Measurements from ENCODE around the gene TRMO. TPM values are rescaled to one million over a fixed set of nuclear protein-coding genes. Genes with fewer than 3 reads are reported as not detected.

The TRMO gene
- total and polyA plus RNA-seq, 2 donors (not counting 1 experiment from before 2014, with no cell fraction given), result 12.9 to 15.8 TPM

- DNase-seq (ENCODE audit: low read depth in 2 of 2), result no peak
- Histone ChIP-seq H4K20me1 (ENCODE audit: control insufficient read depth, extremely low read depth, insufficient read depth, low read length) (no peaks in the 10 kb centered on the region), H2AFZ (ENCODE audit: low read length) (no peak overlapping the region), H3K4me1 (ENCODE audit: control insufficient read depth, extremely low read depth, insufficient read depth, low read length) (peaks cover 3% of the 10 kb centered on the region), H3K27ac (ENCODE audit: insufficient read depth, low read length) (no peak overlapping the region), H3K36me3 (ENCODE audit: control insufficient read depth, insufficient read depth, low read length) (no peaks in the 10 kb centered on the region), H3K9ac (ENCODE audit: insufficient read depth, low read length) (no peak overlapping the region), H3K4me3 (replicated peaks in 1 of 4; ENCODE audit: control extremely low read depth in 1 of 4, insufficient read depth in 1 of 4, low read depth in 3 of 4, low read length in 4 of 4) (no peak overlapping the region), H3K4me2 (ENCODE audit: extremely low read depth, insufficient read depth, low read length) (no peak overlapping the region), H3K27me3 (ENCODE audit: control insufficient read depth, insufficient read depth, low read length) (no peaks in the 10 kb centered on the region), H3K9me3 (ENCODE audit: control insufficient read depth, insufficient read depth, low read depth, low read length) (no peaks in the 10 kb centered on the region), H3K79me2 (ENCODE audit: control insufficient read depth, insufficient read depth, low read length) (no peaks in the 10 kb centered on the region)
- TF ChIP-seq CTCF (conservative IDR thresholded peaks at IDR 0.05 in 1 of 2, IDR thresholded peaks at IDR 0.05 in 1 of 2; ENCODE audit: low read depth in 1 of 2, low read length in 2 of 2), result no peak
- TF ChIP-seq EZH2 (IDR thresholded peaks at IDR 0.05; ENCODE audit: low read length, missing control alignments), result no peak
Observed at GRCh38 chr9:97875111-97875510, 47.2 kb downstream of the TRMO start.

- Histone ChIP-seq H3K27me3 (ENCODE audit: control insufficient read depth, insufficient read depth, low read length) (no peaks in the 10 kb centered on the region), H2AFZ (ENCODE audit: low read length) (no peak overlapping the region), H3K9ac (ENCODE audit: insufficient read depth, low read length) (no peak overlapping the region), H3K36me3 (ENCODE audit: control insufficient read depth, insufficient read depth, low read length) (no peaks in the 10 kb centered on the region), H4K20me1 (ENCODE audit: control insufficient read depth, extremely low read depth, insufficient read depth, low read length) (no peaks in the 10 kb centered on the region), H3K79me2 (ENCODE audit: control insufficient read depth, insufficient read depth, low read length) (no peaks in the 10 kb centered on the region), H3K4me3 (replicated peaks in 1 of 4; ENCODE audit: control extremely low read depth in 1 of 4, insufficient read depth in 1 of 4, low read depth in 3 of 4, low read length in 4 of 4) (no peak overlapping the region), H3K27ac (ENCODE audit: insufficient read depth, low read length) (no peak overlapping the region), H3K4me2 (ENCODE audit: extremely low read depth, insufficient read depth, low read length) (no peak overlapping the region), H3K9me3 (ENCODE audit: control insufficient read depth, insufficient read depth, low read depth, low read length) (no peaks in the 10 kb centered on the region), H3K4me1 (ENCODE audit: control insufficient read depth, extremely low read depth, insufficient read depth, low read length) (peaks cover 2% of the 10 kb centered on the region)
- TF ChIP-seq CTCF (conservative IDR thresholded peaks at IDR 0.05 in 1 of 2, IDR thresholded peaks at IDR 0.05 in 1 of 2; ENCODE audit: low read depth in 1 of 2, low read length in 2 of 2) (no peak), EZH2 (IDR thresholded peaks at IDR 0.05; ENCODE audit: low read length, missing control alignments) (no peak)
- no peak for DNase-seq (ENCODE audit: low read depth in 2 of 2)
Observed at GRCh38 chr9:97874624-97875023, 47.7 kb downstream of the TRMO start.

DNA sequence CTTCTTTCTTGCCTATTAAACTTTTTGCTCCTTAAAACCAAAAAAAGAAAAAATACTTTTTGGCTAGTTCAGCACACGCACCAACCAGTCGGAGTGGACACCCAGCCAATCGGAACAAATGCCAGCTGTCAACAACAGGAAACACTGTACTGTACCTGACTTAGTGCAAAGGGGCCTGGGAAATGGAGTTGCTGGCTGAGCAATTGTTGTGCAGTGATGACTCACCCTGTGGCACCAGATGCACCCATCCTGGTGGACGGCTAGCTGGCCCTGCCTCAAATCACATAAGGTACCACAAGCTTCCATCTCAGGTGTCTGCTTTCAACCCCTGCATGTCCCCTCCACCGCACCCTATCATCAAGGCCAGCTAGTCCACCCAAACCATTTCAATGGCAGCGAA, 48.4 kb downstream of the TRMO start:
- H2AFZ ChIP-seq (ENCODE audit: low read length), result no peak overlapping the region
- no peak overlapping the region for H3K9ac ChIP-seq (ENCODE audit: insufficient read depth, low read length)
- no peaks in the 10 kb centered on the region for H3K36me3 ChIP-seq (ENCODE audit: control insufficient read depth, insufficient read depth, low read length)
- peak in 1 of 2 donors; percentile 30 for DNase-seq (ENCODE audit: low read depth in 2 of 2)
- H3K9me3 ChIP-seq (ENCODE audit: control insufficient read depth, insufficient read depth, low read depth, low read length), result no peaks in the 10 kb centered on the region
- no peaks in the 10 kb centered on the region for H3K27me3 ChIP-seq (ENCODE audit: control insufficient read depth, insufficient read depth, low read length)
- H3K79me2 ChIP-seq (ENCODE audit: control insufficient read depth, insufficient read depth, low read length), result no peaks in the 10 kb centered on the region
- H3K4me2 ChIP-seq (ENCODE audit: extremely low read depth, insufficient read depth, low read length), result no peak overlapping the region
- no peak overlapping the region for H3K4me3 ChIP-seq (replicated peaks in 1 of 4; ENCODE audit: control extremely low read depth in 1 of 4, insufficient read depth in 1 of 4, low read depth in 3 of 4, low read length in 4 of 4)
- no peak overlapping the region for H3K27ac ChIP-seq (ENCODE audit: insufficient read depth, low read length)
- H4K20me1 ChIP-seq (ENCODE audit: control insufficient read depth, extremely low read depth, insufficient read depth, low read length), result no peaks in the 10 kb centered on the region
- TF ChIP-seq CTCF (conservative IDR thresholded peaks at IDR 0.05 in 1 of 2, IDR thresholded peaks at IDR 0.05 in 1 of 2; ENCODE audit: low read depth in 1 of 2, low read length in 2 of 2) (no peak), EZH2 (IDR thresholded peaks at IDR 0.05; ENCODE audit: low read length, missing control alignments) (no peak)
- H3K4me1 ChIP-seq (ENCODE audit: control insufficient read depth, extremely low read depth, insufficient read depth, low read length), result peaks cover 2% of the 10 kb centered on the region
